ENCODE measurements around the gene IL36A.

Gene IL36A

GRCh38 chr2:113053666-113054065 is 48.4 kb downstream of the IL36A start:
- DNase-seq: no peak

DNA sequence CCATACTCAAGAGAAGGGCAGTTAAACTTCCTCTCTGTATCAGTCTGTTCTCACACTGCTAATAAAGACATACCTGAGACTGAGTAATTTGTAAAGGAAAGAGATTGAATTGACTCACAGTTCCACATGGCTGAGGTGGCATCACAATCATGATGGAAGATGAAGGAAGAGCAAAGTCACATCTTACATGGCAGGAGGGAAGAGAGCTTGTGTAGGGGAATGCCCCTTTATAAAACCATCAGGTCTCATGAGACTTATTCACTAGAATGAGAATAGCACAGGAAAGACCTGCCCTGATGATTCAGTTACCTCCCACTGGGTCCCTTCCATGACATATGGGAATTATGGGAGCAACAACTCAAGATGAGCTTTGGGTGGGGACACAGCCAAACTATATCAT is 48.8 kb downstream of the IL36A start:
- no peak for DNase-seq

DNA sequence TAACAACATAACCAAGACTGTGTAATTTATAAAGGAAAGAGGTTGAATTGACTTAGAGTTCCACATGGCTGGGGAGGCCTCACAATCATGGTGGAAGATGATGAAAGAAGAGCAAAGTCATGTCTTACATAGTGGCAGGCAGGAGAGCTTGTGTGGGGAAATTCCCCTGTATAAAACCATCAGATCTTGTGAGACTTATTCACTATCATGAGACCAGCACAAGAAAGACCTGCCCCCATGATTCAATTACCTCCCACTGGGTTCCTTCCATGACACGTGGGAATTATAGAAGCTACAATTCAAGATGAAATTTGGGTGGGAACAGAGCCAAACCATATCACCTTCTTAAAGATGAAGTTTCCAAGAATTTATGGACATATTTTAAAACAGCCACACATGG is 51.3 kb downstream of the IL36A start:
- DNase-seq: no peak

DNA sequence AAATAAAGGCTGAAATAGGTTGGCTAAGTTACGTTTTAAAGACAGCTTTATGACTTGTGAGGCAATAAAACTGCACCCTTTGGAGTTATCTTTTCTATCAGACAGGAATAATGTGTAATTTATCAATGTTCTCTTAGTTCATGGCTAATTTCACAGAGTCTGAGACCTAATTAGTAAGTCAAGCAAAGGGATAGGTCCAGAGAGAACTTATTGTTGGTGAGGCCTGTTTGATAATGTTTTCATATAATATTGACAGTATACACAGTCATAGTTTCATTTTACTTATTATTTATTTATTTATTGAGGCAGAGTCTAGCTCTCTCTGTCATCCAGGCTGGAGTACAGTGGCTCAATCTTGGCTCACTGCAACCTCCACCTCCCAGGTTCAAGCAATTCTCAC is 51.9 kb downstream of the IL36A start:
- no peak for DNase-seq

All from COR-L47 (cell line).